Activated CD8-positive, alpha-beta memory T cell treated with anti-CD3 and anti-CD28 coated beads, Interleukin-2, amount 50 U/mL, for 48 hours (primary cell): ENCODE results near the gene HIC1.

Experiments used
- DNase-seq: peaks from one replicate; pipeline ENCODE4 v3.0.0-alpha.2; 2020

Gene HIC1

GRCh38 chr17:2061441-2061958, 6.6 kb downstream of the HIC1 start:
- DNase-seq: no peak

- DNase-seq: no peak
These were observed 7.8 kb downstream of the HIC1 start for GRCh38 chr17:2062571-2063183.

GRCh38 chr17:2063261-2064146, 8.6 kb downstream of the HIC1 start:
- DNase-seq: no peak

GRCh38 chr17:2064147-2064489, 9.2 kb downstream of the HIC1 start:
- no peak for DNase-seq

- no peak for DNase-seq
These were observed 9.6 kb downstream of the HIC1 start for GRCh38 chr17:2064520-2064971.

GRCh38 chr17:2064980-2065785, 10.3 kb downstream of the HIC1 start:
- DNase-seq: peak; percentile 87

GRCh38 chr17:2065949-2066400, 11.1 kb downstream of the HIC1 start:
- DNase-seq: no peak

- no peak for DNase-seq
These were observed 12.2 kb downstream of the HIC1 start for GRCh38 chr17:2067048-2067561.

- DNase-seq: no peak
These were observed 12.7 kb downstream of the HIC1 start for GRCh38 chr17:2067608-2068024.

- DNase-seq: no peak
These were observed 13.2 kb downstream of the HIC1 start for GRCh38 chr17:2068031-2068518.

GRCh38 chr17:2068519-2069051, 13.7 kb downstream of the HIC1 start:
- no peak for DNase-seq

GRCh38 chr17:2070241-2071023, 15.5 kb downstream of the HIC1 start:
- peak; percentile 85 for DNase-seq

- DNase-seq: no peak
These were observed 16.1 kb downstream of the HIC1 start for GRCh38 chr17:2071024-2071385.

- no peak for DNase-seq
These were observed 16.8 kb downstream of the HIC1 start for GRCh38 chr17:2071455-2072281.

- no peak for DNase-seq
These were observed 20.0 kb downstream of the HIC1 start for GRCh38 chr17:2074919-2075318.

- DNase-seq: no peak
These were observed 20.6 kb downstream of the HIC1 start for GRCh38 chr17:2075336-2076086.

GRCh38 chr17:2076087-2076984, 21.4 kb downstream of the HIC1 start:
- DNase-seq: no peak

GRCh38 chr17:2077040-2077439, 22.1 kb downstream of the HIC1 start:
- DNase-seq: no peak

GRCh38 chr17:2081564-2081963, 26.7 kb downstream of the HIC1 start:
- no peak for DNase-seq
